Raji (cell line): ENCODE results near the gene RAB29.

ENCODE experiments used
- POLR2A ChIP-seq: IDR thresholded peaks from 2 replicates; pipeline ENCODE4 v1.6.1; 2011; ENCODE audit warnings: low read depth, low read length, control low read depth; ENCODE audit not compliant: insufficient read depth

Gene RAB29

GRCh38 chr1:205729945-205730610 is 45.2 kb downstream of the RAB29 start:
- no peak for TF ChIP-seq POLR2A

- TF ChIP-seq POLR2A = no peak
Measured at GRCh38 chr1:205726619-205727125, 48.6 kb downstream of the RAB29 start.

- no peak for TF ChIP-seq POLR2A
Measured at GRCh38 chr1:205725514-205725913, 49.8 kb downstream of the RAB29 start.

GRCh38 chr1:205719762-205720161 is 55.5 kb downstream of the RAB29 start:
- no peak for TF ChIP-seq POLR2A

- TF ChIP-seq POLR2A = no peak
Measured at GRCh38 chr1:205719015-205719414, 56.3 kb downstream of the RAB29 start.
